Measurements from ENCODE around the gene MAPRE3.

GRCh38 chr2:26959331-26959730 lies 11.1 kb upstream of the MAPRE3 start:
- TF ChIP-seq POLR2A (IDR thresholded peaks at IDR 0.05) (no peak), CTCF (IDR thresholded peaks at IDR 0.05) (no peak)
